HG02981 (cell line): ENCODE measurements around the gene WFIKKN2.
"Not testable (repeated sequence)": the region's sequence is repeated elsewhere in the genome, so short reads cannot be mapped to it uniquely, and the experiment has no call there.

Experiments used
- ATAC-seq: cut with Tn5 transposase; IDR thresholded peaks from one replicate; pipeline ENCODE4 v1.9.1; 2021; ENCODE audit warnings: mild to moderate bottlenecking, moderate library complexity; ENCODE audit not compliant: unreplicated experiment

The WFIKKN2 gene

GRCh38 chr17:50871364-50871763 is 36.0 kb downstream of the WFIKKN2 start:
- ATAC-seq, result no peak

- no peak for ATAC-seq
These were observed 36.5 kb downstream of the WFIKKN2 start for GRCh38 chr17:50871898-50872297.

DNA sequence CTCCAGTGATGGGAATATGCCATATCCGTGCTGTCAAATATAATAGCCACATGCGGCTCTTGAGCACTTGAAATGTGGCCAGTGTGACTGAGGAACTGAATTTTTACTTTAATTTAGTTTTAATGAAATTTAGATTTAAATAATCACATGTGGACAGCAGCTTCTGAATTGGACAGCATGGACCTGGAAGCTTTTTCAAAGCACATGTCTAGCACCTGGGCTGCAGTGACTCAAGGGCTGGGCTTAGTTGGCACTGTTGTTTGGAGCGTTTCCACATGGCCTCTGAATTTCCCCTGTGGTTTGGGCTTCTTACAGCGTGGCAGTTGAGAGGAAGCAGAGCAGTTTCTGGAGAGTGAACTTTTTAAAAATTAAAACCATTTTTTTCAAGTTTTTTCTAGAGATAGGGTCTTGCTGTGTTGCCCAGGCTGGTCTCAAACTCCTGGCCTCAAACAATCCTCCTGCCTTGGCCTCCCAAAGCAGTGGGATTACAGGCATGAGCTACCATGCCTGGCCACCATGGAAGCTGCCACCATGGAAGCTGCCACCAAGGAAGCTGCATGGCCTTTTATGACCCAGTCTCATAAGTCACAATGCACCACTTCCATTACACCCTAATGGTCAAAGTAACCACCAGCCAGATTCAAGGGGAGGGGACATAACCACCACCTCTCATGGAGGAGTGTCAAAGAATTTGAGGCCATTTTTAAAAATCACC is 37.5 kb downstream of the WFIKKN2 start:
- ATAC-seq, result no peak

GRCh38 chr17:50875074-50875473 is 39.7 kb downstream of the WFIKKN2 start:
- ATAC-seq, result no peak

DNA sequence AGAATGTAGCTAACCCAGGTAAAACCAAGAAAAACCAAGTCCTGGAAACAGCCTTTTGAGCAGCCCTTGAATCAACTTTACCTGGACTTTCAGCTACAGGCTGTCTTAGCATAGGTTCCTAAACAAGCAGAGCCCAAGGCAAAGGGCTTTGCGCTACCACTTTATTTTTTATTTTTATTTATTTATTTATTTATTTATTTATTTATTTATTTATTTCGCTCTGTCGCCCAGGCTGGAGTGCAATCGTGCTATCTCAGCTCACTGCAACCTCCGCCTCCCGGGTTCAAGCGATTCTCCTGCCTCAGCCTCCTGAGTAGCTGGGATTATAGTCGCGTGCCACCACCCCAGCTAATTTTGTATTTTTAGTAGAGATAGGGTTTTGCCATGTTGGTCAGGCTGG is 41.7 kb downstream of the WFIKKN2 start:
- not testable (repeated sequence) for ATAC-seq

DNA sequence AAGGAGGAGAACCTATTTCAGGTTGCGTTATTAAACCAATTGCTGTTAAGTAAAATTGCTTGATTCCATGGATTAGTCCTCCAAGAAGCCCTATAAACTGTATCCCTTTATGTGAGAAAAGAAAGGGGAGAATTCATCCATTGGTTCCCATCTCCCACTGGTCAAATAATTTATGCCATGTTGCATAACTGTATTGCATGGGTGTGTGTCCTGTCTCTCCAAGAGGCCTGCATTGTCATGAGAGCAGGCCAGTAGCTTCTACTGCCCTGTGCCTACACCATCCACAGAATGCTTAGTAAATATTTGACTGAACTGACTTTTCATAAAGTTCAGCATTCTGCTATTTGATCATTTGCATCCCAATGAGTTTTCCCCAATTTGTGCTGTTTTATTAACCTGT is 42.5 kb downstream of the WFIKKN2 start:
- no peak for ATAC-seq

- no peak for ATAC-seq
These were observed 43.7 kb downstream of the WFIKKN2 start for GRCh38 chr17:50879086-50879485.

DNA sequence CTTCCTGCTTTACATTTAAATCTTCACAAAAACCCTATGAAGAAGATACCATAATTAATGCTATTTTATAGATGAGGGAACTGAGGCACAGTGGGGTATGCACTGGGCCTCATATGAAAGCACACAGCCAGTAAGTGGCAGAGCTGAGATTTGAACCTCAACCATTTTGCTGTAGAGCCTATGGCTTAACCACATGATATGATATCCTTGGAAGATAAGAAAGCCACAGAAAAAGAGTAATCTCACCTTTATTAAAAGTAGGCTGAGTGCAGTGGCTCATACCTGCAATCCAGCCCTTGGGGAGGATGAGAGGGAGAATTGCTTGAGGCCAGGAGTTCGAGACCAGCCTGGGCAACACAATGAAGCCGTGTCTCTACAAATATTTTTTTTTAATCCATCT is 45.8 kb downstream of the WFIKKN2 start:
- no peak for ATAC-seq

GRCh38 chr17:50882851-50883250 is 47.5 kb downstream of the WFIKKN2 start:
- no peak for ATAC-seq

GRCh38 chr17:50883850-50884438 is 48.6 kb downstream of the WFIKKN2 start:
- ATAC-seq, result no peak

DNA sequence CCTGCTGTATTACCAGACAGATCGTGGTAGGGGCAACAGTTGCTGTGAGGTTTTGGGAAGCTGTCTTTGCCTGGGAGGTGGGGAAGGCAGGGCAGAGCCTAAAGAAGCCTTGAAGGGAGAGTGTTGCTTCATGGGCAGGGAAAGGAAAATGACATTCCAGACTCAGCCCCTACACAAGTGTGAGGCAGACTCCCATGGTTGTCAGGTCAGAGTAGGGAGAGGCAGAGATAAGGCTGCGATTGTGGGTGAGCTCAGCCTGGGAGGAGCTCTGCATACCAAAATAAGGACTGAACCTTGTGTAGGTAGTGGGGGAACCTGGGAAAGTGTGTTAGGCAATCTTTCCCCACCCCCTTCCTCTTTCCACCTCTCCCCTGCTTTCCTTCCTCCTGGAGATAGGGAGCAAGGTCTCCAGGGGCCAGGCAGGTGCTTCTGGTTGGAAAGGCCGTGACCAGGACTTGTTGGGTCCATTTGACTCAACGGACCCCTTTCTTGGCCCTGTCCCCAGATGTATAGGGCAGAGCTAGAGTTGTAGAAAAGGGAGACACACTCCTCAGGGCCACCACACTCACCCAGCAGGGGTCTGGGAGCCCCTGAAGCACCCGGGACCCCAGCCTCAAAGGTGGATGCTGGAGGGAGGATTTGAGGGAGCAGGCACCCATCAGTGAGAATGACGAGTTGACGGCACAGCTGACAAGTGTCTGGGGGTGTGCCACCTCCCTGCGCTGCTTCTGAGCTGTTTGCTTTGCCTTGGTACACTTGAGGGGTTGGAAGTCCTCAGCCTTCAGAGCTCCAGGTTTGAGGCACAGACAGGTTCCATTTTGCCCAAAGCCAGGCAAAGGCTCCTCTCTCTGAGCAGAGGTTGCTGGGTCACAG is 49.3 kb downstream of the WFIKKN2 start:
- ATAC-seq, result no peak

DNA sequence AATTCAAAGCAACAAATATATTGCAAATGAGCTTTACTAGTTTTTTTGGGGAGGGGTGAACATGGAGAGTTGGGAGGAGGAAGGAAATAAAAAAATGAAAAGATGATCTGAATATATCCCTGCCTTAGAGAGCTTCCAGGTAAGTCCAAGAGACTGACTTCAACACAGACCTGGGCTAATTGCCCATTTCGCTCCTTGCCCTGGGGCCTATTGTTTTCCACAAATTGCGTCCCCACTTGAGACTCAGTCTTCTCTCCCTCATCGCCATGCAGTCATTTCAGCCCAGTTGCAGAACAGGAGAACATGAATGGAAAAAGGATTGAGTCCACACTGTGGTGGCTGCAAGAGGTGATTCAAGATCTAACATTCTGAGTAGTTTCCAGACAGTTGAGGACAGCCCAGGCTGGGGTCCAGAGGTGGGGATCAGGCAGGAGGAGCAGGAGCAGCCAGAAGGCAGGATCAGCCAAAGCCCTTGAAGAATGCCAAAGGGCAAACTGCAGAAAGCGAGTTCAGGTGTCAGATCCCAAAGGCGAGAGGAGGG is 52.4 kb downstream of the WFIKKN2 start:
- ATAC-seq, result no peak

GRCh38 chr17:50889528-50890118 is 54.2 kb downstream of the WFIKKN2 start:
- no peak for ATAC-seq

GRCh38 chr17:50890675-50891516 is 55.5 kb downstream of the WFIKKN2 start:
- no peak for ATAC-seq

DNA sequence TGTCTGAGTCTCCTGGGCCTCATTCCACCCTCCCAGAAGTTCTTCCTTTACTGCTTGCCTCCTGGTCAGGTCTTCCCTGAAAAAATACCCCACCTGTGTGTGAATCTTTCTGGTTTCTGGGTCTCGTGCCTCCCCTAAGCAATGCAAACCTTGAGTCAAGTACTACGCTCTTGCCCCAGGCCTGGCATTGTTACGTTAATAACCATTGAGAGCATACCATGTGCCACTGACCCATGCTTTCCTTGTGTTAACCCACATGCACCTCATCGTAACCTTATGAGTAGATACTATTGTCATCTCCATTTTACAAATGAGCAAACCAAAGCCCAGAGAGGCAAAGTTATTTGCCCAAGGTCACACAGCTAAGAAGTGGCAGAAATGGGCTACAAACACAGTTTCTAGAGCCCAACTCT is 56.2 kb downstream of the WFIKKN2 start:
- no peak for ATAC-seq
